GM12875 (cell line): ENCODE results near the gene ZNF766.
"Not testable (repeated sequence)": the region's sequence is repeated elsewhere in the genome, so short reads cannot be mapped to it uniquely, and the experiment has no call there.

ENCODE experiments used
- H3K4me3 ChIP-seq: one replicate; pipeline ENCODE4 v1.5.1; 2011; ENCODE audit warnings: low read depth, low read length, control low read depth
- CTCF ChIP-seq: IDR thresholded peaks from 2 replicates; pipeline ENCODE4 v1.5.1; 2011; ENCODE audit warnings: low read depth, mild to moderate bottlenecking, control low read depth, inconsistent platforms, low read length, moderate library complexity, borderline replicate concordance; ENCODE audit not compliant: insufficient read depth

ZNF766 gene

GRCh38 chr19:52336117-52336790 is 66.9 kb downstream of the ZNF766 start, which contains the start of gene ZNF610:
Gene ZNF610, plus strand, starts transcription at chr19:52336243. Its CDS starts 12,930 bp downstream, at chr19:52349173.
- TF ChIP-seq CTCF: no peak
- H3K4me3 ChIP-seq: peak within 1 kb of the TSS; percentile 60

GRCh38 chr19:52336791-52337381 is 67.5 kb downstream of the ZNF766 start:
- no peak for TF ChIP-seq CTCF
- H3K4me3 ChIP-seq: peak overlapping the region; percentile 60

- not testable (repeated sequence) for H3K4me3 ChIP-seq
Observed at GRCh38 chr19:52339022-52339421, 69.6 kb downstream of the ZNF766 start.

GRCh38 chr19:52343548-52343947 is 74.2 kb downstream of the ZNF766 start:
- peak; percentile 25; the same call in 1 of the 2 replicates for TF ChIP-seq CTCF
- no peak overlapping the region for H3K4me3 ChIP-seq

- H3K4me3 ChIP-seq: no peak overlapping the region
- no peak for TF ChIP-seq CTCF
Observed at GRCh38 chr19:52345162-52345561, 75.8 kb downstream of the ZNF766 start.
